ENCODE measurements around the gene TBC1D17.

Gene TBC1D17

DNA sequence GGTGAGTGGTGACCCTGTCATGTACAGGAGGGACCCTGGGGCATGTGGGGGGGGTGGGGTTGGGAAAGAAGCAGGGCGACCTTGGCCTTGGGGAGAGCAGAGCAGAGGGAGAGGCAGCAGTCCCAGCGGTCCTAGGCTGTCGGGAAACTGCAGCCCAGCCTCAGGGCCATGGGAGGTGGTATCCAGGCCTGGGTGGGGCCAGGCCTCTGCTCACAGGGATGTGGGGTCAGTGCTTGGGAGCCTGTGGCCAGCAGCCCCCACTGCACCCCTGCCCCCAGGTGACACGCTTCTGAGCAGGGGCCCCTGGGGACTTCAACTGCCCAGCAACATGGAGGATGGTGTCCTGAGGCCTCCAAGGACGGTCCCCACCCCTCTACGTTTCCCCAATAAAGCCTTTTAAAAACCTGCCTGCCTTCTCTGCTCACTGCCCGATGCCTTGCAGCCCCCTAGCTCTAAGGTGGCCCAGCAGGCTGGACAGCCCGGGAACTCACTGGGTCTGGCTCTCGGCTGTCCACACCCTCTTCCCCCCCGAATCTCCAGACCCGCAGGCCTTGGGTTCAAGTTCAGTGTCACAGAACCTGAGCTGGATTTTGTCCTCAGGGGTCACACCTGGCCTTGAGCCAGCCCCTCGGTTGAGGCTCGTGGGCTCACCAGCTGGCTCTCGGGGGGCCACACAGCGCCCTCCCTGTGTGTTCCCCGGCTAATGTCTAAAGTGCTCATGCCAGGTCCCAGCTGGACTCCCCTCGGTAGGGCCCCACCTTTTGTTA lies 17.0 kb upstream of the TBC1D17 start:
- in situ Hi-C loops (cut with MboI; ENCODE audit: low sequenced_read_pairs), result no loop called here

DNA sequence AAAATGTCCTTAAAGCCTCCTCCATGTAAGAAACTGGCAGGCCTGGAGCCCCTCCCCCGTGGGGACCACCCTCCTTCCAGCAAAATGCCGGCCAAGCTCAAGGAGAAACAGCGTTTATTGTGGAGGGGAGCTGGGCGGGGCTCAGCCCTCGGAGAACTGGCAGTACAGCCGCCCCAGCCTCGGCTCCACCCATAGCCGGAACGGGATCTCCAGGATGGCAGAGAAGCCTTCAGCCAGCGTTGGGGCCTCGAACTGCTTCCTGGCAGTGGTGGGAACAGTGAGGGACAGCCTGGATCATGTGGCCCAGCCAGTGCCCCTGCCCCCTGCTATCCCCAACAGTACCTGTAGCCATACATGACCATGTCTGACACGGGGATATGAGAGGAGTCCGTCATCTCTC lies 16.4 kb upstream of the TBC1D17 start:
- in situ Hi-C loops (cut with MboI; ENCODE audit: low sequenced_read_pairs), result no loop called here

DNA sequence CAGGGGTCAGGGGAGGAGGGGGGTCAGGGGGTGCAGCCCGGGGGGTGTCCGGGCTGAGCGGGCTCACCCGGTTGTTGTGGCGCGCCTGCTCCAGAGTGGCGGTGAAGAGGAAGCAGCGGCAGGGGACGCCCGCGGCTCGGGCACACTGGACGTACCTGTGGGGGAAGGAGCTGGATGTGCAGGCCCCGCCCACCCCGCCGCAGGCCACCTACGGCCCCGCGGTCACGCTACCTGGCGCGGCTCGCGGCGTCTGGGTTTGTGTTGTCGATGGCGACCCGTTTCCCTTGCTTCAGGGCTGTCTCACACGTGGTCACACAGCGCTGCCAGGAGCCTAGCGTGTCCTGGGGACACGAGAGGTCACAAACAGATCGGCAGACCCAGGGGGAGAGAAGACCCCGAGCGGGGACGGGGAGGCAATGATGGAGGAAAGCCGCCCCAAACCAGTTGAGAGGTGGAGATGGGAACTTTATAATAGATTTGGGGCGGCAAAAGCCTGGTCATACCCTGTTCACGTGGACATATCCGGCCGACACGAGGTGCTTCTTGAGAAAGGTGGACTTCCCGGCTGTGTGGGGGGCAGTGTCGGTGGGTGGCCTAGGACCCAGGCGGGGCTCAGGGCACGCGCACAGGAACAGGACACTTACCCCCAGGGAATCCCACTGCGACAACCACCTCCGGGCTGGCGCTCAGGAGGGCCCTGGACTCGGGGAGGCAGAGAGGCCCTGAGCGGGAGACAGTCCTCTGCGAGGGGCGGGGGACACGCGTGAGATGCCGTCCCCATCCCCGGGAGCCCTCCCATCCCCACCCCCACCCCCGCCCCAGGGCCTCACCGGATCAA lies 15.7 kb upstream of the TBC1D17 start:
- in situ Hi-C loops (cut with MboI; ENCODE audit: low sequenced_read_pairs), result no loop called here

DNA sequence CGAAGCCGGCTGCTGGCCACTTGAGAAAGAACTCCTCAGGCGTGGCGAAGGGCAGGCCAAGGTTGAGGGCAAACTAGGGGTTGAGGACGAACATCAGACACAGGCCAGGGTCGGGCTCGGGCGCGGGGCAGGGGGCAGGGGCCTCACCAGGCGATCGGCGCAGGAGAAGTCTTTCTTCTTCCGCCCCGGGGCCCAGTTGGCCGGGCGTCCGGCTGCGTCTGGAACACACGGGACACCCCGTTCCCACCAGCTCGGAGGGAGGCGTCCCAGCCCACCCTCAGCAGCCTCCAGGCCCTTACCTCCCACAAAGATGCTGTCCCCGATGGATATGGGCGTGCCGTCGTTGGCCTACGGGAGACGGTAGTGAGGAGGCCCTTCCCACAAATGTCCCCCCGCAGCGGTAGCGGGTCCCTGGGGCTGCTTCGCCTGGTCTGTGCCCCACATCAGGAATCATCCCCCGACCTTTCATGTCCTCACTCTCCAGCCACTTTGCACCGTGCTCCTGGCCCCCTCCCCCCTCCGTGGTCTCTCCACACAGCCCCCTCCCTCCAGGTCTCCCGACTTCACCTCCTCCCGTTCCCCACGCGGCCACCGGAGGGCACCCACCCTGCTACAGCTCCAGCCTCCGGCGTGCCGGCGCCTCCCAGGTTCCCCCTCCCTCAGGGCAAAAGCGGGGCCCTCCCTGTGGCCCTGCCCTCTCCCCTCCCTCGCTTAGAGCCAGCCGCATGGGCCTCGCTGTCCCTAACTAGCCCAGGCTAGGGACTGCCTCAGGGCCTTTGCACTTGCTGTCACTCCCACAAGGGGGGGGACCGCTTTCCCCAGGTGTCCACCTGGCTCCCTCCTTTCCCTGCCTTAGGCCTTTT lies 14.9 kb upstream of the TBC1D17 start:
- in situ Hi-C loops (cut with MboI; ENCODE audit: low sequenced_read_pairs), result no loop called here

DNA sequence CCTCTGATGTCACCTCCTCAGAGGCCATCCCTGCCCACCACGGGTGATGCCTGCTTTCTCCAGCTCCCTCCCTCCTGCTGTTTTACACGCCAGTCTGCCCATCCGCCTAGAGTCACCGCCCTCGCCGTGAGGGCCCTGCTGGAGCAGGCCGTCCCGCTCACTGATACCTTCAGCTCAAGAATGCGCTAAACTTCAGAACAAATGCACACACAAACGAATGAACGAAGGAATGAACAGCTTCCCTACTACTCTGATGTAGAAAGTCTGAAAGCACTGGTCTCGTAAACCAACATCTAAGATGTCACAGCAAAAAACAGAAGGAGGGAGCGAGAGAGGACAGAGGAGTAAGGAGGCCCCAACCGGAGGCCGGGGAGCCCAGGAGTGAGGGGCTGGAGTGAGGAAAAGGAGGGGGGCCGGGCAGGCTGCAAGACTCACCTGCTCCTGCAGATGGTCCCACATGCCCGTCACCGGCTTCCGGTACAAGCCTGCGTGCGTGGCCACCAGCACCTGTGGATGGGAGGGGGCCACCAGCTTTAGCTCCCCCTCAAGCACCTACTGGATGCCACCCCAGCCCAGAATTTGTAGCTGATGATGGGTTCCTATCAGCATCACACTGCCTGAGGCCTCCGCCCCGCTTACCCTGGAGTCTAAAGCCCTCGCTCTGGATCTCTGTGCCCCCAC lies 14.1 kb upstream of the TBC1D17 start:
- in situ Hi-C loops (cut with MboI; ENCODE audit: low sequenced_read_pairs), result no loop called here

DNA sequence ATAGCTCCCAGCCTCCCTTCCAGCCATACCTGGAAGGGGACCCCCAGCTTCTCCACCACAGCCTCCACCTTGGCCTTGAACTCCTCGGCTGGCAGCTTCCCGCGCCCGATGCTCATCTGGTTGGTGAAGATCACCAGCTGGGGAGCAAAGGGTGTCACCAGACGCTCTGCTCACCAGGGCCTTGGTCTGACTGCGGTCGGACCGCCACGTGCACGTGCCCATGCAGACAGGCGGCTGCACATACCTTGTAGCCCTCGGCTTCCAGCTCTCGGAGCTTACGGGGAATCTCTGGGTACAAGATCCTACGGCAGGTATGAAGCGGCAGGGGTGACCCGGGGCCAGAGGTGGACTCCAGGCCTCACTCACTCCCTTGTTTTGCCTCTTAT lies 13.6 kb upstream of the TBC1D17 start:
- in situ Hi-C loops (cut with MboI; ENCODE audit: low sequenced_read_pairs), result no loop called here

DNA sequence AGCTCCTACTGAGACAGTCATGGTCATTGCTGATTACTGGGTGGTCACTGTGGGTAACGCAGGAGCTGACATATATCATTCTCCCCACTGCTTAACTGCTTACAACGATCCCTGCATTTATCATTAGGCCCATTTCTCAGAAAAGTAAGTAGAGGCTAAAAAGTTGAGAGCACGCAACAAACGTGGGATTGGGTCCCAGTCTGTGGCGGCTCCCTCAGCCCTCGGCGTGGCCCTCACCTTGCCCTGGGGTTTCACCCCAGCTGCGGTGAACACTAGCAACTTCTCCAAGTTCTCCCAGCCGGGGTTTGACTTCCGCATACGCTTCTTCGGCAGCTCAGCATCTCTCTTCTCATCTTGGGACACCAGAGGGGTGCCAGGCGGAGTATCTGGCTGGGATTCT lies 12.6 kb upstream of the TBC1D17 start:
- in situ Hi-C loops (cut with MboI; ENCODE audit: low sequenced_read_pairs), result no loop called here

DNA sequence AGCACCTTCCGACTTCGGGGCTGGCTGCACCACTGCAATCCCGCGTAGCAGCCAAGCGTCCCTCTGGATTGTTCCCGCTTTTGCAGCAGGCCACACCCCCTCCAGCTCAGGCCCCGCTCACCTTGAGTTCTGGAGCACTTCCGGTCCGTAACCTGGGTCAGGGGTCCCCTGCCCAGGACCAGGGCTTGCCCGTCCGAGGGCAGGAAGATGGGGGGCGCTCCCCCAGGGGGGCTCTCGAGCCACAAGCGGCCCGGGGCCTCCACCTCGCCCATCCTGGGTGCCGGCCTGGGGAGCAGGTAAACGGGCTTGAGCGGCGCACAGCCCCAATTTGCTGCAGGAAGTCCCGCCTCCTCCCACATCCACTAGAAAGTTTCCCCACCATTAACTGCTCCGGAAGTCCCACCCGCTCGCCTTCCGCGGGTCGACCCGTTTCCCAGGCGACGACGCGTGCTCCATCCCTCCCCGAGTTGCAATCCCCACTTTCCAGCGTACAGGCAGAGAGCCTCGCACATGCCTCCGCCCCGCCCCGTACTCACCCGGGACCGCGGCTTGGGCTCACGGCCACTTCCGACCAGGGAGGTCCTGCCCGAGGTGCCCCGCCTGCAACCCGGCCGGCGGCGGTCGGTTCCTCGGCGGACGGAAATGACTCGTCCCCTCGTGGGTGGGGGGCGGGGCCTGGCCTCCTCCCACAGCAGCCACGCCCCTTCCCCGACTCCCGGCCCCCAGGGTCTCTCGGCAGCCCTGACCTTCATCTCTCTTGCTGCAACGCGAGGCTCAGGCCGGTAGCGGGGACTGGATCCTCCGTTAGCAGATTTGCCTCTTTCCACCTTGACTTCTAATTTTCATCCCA lies 10.3 kb upstream of the TBC1D17 start, which contains the start of gene PNKP:
Gene PNKP (minus strand): TSS at position 644 of the 850 bp plus-strand sequence. CDS start 372 bp downstream, at position 272.
- in situ Hi-C loops (cut with MboI; ENCODE audit: low sequenced_read_pairs), result no loop called here

DNA sequence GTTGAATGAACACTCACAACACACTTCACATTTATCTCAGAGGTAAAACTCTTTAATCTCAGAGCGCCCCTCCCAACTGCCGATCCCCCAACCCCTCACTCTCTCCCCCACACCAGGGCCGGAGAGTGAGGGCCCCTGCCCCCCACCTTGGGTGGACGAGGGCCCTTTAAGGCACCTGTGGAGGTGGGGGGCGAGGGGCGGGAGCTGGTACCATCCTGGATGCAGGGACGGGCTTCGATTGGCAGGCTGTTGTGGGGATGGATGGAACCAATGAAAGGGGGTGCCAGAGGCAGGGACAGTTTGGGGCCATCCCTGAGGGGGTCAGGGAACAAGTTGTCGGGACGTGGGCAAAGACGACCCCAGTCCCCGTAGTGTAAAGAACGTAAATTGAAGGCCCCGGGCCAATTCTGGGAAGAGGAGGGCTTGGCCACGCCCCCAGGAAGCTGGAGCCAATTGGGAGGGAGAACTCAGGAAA lies 8.5 kb upstream of the TBC1D17 start:
- in situ Hi-C loops (cut with MboI; ENCODE audit: low sequenced_read_pairs), result no loop called here

DNA sequence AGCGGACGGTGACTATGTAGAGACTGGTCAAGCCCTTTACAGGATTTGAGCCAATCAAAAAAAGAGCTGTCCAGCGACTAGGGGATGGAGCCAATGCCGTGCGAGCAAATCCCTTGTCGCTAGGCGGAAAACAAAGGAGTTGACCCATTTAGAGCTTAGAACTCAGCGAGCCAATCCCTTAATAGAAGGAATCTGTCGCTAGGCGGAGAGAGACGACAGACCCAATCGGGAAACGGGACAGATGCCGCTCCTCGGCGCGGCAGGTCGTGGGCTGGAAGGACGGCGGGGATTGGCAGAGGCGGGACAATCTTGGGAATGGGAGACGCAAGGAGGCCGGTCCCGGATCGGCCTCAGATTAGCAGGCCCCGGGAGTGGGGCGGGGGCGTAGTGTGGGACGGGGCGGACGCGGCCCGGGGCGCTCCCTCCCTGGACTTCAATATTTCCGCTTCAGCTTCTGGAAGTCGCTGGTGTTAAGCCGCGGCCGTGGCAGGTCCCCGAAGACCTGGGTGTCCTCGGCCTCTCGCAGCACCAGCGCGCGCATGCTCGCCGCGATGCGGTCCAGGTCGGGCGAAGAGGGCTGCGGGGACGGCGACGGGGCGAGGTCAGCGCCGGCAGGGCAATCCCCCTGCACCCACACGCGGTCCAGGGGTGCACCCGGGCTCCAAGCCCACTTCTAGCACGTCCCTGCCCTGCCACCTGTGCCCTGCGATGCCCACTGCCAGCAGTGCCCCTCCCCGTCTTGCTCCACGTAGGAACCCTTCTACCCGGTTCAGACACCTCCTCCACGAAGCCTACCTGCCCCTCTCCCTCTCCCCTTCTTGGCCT lies 7.8 kb upstream of the TBC1D17 start:
- in situ Hi-C loops (cut with MboI; ENCODE audit: low sequenced_read_pairs), result no loop called here

DNA sequence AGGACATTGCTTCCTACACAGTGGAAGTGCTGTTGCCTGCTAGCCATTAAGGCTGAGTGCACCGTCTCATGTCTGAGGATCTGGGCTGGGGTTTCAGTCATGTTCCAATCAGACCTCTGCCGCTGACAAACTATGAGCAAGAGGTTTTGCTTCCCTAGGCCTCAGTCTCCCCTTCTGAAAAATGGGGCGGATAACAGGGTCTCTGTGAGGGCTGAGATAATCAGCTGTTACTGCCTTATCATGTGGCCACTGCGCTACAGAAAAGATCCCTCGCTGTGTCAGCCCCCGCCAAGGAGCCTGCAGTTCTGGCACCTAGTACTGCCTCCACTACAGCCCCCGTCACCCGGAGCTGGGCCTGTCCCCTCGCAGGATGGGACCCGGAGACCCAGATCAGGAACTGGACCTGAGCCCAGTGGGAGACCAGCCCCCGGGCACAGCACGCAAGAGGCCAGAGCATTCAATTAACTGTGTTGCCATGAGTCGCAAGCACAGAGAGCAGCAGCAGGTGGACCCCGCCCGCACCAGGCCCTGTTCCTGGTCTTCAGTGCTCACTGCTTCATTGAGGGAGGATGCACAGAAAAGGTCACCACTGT lies 7.1 kb upstream of the TBC1D17 start:
- in situ Hi-C loops (cut with MboI; ENCODE audit: low sequenced_read_pairs), result no loop called here

DNA sequence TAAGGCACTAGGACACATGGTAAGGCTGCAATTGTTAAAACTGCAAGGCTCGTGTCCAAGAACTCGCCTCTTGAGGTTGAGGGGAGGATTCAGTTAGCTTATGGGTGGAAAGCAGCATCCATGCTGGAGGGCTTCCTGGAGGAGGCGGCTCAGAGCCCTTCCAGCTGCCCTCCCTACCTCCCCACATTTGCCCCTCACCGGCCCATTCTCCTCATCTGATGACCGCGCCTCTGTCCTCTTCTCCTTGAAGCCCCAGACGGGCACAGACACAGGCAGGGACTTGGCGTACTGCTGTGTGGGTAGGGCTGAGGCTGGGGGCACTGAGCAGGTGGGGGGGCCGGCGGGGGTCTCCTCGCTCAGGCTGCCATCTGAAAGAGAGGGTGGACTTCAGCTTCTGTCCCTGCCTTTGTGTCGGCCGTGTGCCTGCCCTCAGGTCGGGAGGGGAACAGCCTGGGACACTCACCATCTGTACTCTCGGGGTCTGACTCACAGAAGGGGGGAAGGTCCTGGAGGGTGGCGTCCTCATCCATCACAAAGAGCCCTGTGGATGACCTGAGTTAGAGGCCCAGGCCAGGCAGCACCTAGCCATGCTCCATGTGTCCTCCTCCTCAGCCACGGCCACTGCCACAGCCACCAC lies 6.0 kb upstream of the TBC1D17 start:
- in situ Hi-C loops (cut with MboI; ENCODE audit: low sequenced_read_pairs), result no loop called here

DNA sequence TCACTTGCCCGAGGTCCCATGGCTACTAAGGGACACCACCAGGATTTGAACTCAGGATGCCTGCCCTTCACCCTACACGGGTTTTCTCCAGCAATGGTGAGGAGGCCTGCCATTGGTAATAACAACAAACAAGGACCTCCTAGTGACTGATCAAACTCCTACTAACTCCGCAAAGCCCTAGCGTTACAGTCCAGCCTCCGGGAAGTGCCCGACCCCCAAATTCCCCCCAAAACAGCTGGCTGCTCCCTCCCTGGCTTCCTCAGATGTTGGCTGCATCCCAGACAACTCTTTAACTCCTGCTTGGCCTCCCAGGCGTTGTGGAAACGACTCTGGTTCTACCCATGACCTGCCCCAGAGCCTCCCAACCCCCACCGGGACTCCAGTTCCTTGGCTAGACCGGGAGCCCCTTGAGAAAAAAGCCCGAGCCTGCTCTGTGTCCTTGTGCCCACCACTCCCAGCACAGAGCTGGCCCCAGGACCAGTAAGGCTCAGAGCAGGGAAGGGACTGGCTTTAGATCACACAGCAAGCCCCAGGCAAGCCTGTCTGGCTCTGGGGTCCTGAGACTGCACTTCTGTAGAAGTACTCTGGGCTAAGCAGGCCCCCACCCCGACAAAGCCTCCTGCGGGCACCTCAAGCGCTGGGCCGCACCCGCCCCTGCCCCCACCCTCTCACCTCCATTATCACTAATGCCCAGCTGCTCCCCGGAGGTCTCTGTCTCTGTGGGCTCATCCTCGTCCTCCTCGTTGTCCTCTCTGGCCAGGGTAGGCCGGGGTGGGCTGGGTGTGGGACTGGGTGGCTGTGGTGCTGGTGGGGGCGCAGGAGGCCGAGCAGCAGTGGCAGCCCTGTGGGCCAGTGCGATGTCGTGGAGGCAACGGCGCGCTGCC lies 5.0 kb upstream of the TBC1D17 start:
- in situ Hi-C loops (cut with MboI; ENCODE audit: low sequenced_read_pairs), result no loop called here

DNA sequence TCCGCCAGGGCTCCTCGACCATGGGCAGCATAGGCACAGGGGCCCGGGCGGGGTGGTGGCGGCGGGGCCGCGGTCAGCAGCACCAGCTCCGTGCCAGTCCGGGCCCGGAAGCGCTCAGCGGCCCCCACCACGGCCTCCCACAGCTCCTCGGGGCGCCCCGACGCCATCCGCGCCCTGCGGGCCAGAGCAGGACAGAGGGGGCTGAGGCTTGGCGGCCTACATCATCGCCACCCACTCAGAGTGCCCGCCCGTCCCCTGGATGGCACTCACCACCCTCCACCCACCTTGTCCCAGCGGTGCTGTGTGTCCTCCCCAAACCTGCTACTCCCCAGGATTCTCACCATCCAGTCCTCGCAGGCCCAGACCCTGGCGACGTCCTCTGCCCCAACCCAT lies 4.4 kb upstream of the TBC1D17 start:
- in situ Hi-C loops (cut with MboI; ENCODE audit: low sequenced_read_pairs), result no loop called here

DNA sequence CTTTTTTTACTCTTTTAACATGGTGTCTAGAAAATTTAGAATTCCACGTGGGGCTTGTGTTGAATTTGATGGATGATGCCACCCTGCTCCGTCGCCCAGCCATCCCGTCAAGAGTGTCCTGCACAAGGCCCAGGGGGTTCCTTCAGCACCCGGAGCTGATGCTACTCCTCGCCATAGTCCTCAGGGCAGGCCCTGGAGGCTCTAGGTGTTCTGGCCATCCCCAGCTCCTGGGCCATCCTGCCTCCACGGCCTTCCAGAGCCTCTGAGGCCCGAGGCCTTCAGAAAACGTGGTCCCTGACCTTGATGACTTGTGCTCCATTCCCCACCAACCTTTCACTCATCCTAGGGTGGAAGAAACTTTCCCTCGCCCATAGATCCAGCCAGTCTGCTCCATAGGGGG lies 3.7 kb upstream of the TBC1D17 start:
- in situ Hi-C loops (cut with MboI; ENCODE audit: low sequenced_read_pairs), result no loop called here

DNA sequence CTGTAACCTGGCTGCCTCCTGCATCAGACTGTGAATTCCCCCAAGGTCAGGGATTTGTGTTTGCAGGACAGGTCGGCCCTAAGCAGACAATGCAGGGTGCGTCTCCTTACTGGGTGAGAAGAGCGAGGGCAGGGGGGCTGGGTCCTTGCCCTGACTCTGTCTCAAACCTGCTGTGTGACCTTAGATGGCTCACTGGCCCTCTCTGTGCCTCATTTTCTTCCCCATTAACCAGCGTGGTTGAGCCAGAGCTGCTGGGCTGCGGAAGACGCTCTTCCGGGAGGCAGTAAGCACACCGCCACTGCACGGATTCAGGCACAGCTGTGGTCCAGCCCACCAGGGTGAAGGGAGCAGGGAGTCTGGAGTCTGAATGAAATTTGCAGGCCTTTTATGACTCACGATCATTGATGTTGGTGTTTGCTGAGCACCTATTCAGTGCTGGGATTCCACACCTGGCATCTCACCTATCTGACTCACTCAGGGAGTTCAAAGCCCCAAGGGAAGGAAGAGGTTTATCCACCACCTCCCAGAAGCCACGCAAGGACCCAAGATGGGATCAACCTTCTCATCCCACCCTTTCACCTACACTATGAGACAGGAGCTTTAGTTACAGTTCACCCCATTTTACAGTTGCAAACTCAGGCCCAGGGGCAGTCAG lies 2.9 kb upstream of the TBC1D17 start:
- in situ Hi-C loops (cut with MboI; ENCODE audit: low sequenced_read_pairs), result no loop called here

All from HL-60/S4 treated with phorbol 12-myristate 13-acetate at 8.2 ng/mL for 4 days and 3 days (cell line).